GM18498 (cell line): ENCODE data around the gene TMEM174.
"Not testable (repeated sequence)": the region's sequence is repeated elsewhere in the genome, so short reads cannot be mapped to it uniquely, and the experiment has no call there.

Experiments
- ATAC-seq: cut with Tn5 transposase; IDR thresholded peaks from one replicate; pipeline ENCODE4 v1.9.1; 2021; ENCODE audit warnings: mild to moderate bottlenecking, moderate library complexity; ENCODE audit not compliant: unreplicated experiment

The TMEM174 gene

GRCh38 chr5:73188764-73189531 is 16.0 kb downstream of the TMEM174 start:
- ATAC-seq = no peak

GRCh38 chr5:73189871-73190376 is 16.9 kb downstream of the TMEM174 start:
- no peak for ATAC-seq

GRCh38 chr5:73192370-73192769 is 19.4 kb downstream of the TMEM174 start:
- no peak for ATAC-seq

DNA sequence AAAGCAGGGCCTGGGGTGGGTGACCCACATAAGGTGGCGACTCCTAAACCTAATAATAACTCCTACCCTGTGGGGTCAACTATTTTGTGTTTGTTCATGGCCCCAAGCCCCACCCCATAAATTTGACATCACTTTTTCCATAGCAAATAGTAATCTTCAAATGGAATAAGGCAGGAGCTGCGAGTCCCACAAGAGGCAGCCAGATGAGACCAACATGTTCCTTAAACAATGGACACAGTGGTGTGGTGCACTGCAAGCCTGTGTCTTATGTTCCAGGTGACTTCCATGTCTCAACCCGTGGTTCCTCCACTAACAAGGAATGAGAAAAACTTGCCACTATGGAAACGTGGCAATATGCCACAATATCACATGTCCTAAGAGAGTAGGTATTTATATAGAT is 20.6 kb downstream of the TMEM174 start:
- no peak for ATAC-seq

DNA sequence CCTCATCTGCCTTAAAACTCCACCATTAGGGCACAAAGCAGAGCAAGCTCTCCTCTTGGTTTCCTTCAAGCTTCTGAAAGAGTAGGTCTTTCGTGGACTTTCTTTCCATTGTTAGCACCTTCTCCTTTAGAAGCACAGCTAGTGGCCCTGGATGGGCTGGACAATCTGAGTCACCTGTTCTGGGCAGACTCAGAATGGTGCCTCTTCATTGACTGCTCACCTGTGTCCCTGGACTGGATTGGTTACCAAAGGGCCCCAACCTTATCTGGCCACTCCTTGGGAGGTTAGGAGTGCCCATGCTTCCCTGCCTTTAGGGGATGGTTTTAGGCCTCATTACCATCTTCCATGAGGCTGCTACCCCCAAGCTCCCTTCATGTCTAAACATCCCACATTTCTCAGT is 23.2 kb downstream of the TMEM174 start:
- no peak for ATAC-seq

DNA sequence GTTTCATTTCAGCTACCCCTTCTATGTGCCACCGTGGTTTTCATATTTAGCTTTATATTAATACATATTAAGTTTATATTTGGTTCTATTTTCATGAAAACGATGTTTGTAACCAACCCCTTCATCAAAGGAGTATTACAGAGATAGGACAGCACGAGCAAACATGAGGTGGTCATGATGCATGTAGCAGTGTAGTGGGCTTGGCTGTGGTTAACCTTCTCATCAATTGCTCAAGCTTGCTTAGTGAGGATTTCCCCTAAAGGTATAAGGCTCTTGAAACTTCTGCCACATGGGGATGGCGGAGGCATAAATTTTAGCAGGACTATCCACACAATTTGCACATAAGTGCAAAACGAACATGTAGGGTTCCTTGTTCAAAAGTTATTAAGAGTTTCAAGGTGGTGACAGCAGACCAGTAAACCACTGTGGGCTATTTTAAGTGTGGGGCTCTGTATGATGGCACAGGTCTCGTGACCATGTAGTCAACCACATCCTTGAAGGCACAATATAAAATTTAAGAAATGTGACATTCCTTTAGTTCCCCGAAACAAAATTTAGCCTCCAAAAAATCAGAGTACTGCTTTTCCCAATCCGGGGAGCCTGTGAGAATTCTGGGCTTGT is 24.8 kb downstream of the TMEM174 start:
- no peak for ATAC-seq

GRCh38 chr5:73198833-73199592 is 26.0 kb downstream of the TMEM174 start:
- ATAC-seq = no peak

GRCh38 chr5:73199671-73200070 is 26.7 kb downstream of the TMEM174 start:
- ATAC-seq = no peak

DNA sequence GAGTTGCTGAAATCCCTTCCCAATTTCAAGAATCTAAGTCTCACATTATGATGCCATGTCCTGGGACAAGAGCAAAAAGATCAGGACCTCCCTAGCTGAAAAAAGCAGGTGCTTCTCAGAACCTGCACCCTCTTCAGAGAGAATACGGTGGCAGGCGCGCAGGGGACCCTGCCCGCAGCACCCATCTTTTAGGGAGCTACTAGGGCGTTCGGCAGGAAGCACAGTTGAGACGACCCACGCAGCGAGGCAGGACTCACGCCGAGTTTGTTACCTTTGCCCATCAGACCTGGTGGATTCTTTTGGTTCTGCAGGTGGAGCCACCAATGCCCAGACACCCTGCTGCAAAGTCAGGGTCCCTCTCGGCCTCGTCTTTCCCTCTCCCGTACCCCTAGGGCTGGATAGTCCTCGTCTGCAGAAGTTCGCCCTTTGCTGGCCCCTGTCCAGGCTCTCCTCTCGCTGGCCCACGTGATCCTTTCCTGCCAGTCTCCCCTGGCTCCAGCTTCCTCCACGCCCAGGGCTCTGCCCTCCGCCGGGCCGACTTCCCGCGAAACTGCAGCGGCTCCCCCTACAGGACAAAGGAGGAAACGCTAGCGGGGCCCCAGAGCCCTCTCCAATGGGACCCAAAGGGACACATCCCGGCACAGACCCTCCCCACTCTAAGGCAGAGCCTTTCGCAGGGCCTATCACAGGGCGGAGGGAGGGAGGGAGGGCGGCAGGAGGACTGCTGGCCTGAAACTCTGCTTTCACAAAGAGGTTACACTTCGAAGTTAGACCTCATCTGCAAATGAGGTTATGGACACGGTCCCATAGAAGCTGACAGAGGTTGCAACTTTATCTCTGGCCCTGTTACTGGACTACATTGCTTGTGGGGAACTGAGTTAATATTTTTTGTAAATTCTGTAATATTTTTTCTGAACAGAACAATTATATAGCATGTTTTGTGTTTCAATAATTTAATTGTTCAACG is 28.8 kb downstream of the TMEM174 start:
- ATAC-seq = peak; percentile 80

- ATAC-seq = no peak
These were observed 31.3 kb downstream of the TMEM174 start for GRCh38 chr5:73204332-73204731.

GRCh38 chr5:73204733-73205132 is 31.7 kb downstream of the TMEM174 start:
- no peak for ATAC-seq

- no peak for ATAC-seq
These were observed 32.3 kb downstream of the TMEM174 start for GRCh38 chr5:73205305-73205704.

- ATAC-seq = not testable (repeated sequence)
These were observed 34.2 kb downstream of the TMEM174 start for GRCh38 chr5:73207239-73207638.

GRCh38 chr5:73209075-73209474 is 36.1 kb downstream of the TMEM174 start:
- not testable (repeated sequence) for ATAC-seq

DNA sequence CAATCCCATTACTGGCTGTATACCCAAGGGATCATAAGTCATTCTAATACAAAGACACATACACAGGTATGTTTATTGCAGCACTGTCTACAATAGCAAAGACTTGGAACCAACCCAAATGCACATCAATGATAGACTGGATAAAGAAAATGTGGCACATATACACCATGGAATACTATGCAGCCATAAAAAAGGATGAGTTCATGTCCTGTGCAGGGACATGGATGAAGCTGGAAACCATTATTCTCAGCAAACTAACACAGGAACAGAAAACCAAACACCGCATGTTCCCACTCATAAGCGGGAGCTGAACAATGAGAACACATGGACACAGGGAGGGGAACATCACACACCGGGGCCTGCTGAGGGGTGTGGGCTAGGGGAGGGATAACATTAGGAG is 39.7 kb downstream of the TMEM174 start:
- ATAC-seq = not testable (repeated sequence)

- peak; percentile 46 for ATAC-seq
These were observed 40.6 kb downstream of the TMEM174 start for GRCh38 chr5:73213566-73213998.

- no peak for ATAC-seq
These were observed 41.3 kb downstream of the TMEM174 start for GRCh38 chr5:73214306-73214705.

- no peak for ATAC-seq
These were observed 42.0 kb downstream of the TMEM174 start for GRCh38 chr5:73214996-73215395.

DNA sequence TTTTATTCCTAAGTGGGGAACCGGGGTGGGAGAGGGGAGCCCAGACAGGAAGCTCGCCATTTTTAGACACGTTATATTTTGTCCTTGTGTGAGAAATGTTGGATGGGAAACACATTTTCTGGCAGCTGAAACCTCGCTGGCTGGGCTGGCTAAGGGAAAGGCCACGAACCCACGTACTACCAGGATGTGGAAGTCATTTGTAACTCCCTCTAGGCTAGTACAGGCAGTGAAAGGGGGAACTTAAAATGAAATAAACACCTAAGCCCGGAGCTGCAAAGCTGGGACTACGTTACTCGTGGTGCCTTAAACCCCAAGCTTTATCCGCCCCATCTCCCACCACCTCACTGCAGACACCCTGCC is 42.5 kb downstream of the TMEM174 start:
- no peak for ATAC-seq

DNA sequence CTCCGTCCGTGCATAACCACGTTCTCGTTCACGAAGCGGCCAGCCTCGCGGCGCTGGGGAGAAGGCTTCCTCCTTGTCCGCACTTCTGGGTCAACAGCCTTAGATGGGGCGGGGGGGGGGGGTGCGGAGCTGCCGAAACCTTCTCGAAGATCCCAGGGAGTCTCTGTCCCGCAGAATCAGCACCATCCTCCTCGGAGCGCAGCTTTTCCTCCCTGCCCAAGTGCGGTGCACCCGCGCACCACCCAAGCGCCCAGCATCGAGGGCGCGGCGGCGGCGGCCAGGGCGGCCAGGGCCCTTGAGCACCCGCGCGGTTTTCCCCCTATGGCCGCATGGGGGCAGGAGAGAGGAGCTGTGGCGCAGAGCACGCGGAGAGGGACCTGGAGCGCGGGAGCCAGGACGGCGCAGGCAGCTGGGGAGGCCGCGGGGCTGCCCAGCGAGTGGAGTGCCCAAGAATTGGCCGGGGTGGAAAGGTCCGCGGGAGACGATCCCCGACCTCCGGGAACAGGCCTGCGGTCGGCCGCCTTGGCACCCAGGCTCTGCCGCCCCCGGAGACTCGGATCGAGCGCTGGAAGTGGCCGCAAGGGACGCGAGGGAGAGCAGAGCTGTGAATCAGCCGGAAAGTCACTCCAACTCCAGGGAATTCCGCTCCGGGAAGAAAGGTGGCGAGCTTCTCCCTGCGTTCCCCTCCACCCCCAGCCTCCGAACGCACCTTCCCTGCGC is 43.1 kb downstream of the TMEM174 start:
- peak; percentile 62 for ATAC-seq
